ENCODE data around the gene CDK2AP2.
"Not testable (repeated sequence)": the region's sequence is repeated elsewhere in the genome, so short reads cannot be mapped to it uniquely, and the experiment has no call there.

The CDK2AP2 gene

GRCh38 chr11:67489203-67489884 lies 18.6 kb downstream of the CDK2AP2 start:
- no peak for DNase-seq

GRCh38 chr11:67486481-67487195 lies 21.3 kb downstream of the CDK2AP2 start:
- no peak for DNase-seq

- DNase-seq, result not testable (repeated sequence)
These were observed 22.0 kb downstream of the CDK2AP2 start for GRCh38 chr11:67485873-67486361.

GRCh38 chr11:67484847-67485311 lies 23.1 kb downstream of the CDK2AP2 start:
- peak; percentile 80 to 82 for DNase-seq

GRCh38 chr11:67483831-67484665 lies 23.9 kb downstream of the CDK2AP2 start:
- no peak for DNase-seq

- peak; percentile 98 for DNase-seq
These were observed 24.8 kb downstream of the CDK2AP2 start, which contains the start of gene AIP for GRCh38 chr11:67482827-67483798. TSS of gene AIP (plus strand) at chr11:67483026. CDS start at chr11:67483159, 133 bp downstream.

GRCh38 chr11:67482275-67482826 lies 25.6 kb downstream of the CDK2AP2 start:
- peak; percentile 70 to 78 for DNase-seq

DNA sequence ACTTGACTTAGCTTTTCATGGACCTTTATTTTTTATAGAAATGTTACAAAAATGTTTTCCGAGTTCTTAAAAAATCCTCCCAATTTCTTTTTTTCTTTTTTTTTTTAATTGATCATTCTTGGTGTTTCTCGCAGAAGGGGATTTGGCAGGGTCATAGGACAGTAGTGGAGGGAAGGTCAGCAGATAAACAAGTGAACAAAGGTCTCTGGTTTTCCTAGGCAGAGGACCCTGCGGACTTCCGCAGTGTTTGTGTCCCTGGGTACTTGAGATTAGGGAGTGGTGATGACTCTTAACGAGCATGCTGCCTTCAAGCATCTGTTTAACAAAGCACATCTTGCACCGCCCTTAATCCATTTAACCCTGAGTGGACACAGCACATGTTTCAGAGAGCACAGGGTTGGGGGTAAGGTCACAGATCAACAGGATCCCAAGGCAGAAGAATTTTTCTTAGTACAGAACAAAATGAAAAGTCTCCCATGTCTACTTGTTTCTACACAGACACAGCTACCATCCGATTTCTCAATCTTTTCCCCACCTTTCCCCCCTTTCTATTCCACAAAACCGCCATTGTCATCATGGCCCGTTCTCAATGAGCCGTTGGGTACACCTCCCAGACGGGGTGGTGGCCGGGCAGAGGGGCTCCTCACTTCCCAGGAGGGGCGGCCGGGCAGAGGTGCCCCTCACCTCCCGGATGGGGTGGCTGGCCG lies 30.5 kb downstream of the CDK2AP2 start:
- DNase-seq, result not testable (repeated sequence)

DNA sequence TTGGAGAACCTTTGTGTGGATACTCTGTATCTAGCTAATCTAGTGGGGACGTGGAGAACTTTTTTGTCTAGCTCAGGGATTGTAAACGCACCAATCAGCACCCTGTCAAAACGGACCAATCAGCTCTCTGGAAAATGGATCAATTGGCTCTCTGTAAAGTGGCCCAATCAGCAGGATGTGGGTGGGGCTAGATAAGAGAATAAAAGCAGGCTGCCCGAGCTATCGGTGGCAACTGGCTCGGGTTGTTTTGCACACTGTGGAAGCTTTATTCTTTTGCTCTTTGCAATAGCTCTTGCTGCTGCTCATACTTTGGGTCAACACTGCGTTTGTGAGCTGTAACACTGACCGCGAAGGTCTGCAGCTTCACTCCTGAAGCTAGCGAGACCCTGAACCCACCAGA lies 31.3 kb downstream of the CDK2AP2 start:
- not testable (repeated sequence) for DNase-seq

DNA sequence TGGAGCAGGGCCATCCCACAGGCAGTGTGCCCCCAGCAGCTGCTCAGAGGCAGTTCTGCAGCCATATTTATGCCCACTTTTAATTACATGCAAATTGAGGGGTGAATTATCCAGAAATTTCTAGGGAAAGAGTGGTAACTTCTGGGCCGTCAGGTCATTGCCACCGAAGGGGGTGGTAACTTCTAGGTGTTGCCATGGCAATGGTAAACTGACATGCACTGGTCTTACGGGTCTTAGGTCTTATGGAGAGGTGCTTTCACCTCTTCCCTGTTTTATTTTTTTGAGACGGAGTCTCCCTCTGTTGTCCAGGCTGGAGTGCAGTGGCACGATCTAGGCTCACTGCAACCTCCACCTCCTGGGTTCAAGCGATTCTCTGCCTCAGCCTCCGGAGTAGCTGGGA lies 35.1 kb downstream of the CDK2AP2 start:
- DNase-seq, result no peak

DNA sequence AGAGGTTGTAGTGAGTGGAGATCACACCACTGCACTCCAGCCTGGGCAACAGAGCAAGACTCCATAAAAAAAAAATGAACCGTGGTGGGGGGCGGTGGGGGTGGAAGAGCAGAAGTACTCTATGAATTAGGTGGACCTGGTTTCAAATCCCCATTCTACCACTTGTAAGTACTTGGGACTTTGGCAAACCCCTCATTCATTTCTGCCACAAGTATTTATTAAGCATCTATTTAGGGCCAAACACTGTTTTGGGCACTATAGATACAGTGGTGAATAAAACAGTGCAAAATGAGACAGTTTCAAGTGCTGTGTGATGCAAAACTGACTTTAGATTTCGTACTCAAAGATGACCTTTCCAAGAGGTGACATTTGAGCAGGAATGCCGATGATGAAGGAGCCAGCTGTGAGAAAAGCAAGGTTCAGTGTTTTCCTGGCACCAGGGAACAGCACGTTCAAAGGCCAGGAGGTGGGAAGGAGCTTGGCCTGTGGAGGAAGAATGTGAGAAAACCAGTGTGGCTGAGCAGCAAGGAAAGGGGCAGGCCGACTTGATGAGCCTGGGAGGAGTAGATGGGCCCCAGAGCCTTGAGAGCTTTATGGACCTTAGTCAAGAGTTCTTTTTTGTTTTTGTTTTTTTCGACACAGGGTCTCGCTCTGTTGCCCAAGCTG lies 37.5 kb downstream of the CDK2AP2 start:
- DNase-seq, result no peak

- DNase-seq, result no peak
These were observed 38.5 kb downstream of the CDK2AP2 start for GRCh38 chr11:67469508-67469811.

- peak; percentile 79 to 85 for DNase-seq
These were observed 39.0 kb downstream of the CDK2AP2 start, which contains the start of gene TMEM134 for GRCh38 chr11:67468759-67469507. TSS of gene TMEM134 (minus strand) at chr11:67469251. CDS start at chr11:67469192, 59 bp downstream.

GRCh38 chr11:67468456-67468758 lies 39.6 kb downstream of the CDK2AP2 start:
- DNase-seq, result no peak

DNA sequence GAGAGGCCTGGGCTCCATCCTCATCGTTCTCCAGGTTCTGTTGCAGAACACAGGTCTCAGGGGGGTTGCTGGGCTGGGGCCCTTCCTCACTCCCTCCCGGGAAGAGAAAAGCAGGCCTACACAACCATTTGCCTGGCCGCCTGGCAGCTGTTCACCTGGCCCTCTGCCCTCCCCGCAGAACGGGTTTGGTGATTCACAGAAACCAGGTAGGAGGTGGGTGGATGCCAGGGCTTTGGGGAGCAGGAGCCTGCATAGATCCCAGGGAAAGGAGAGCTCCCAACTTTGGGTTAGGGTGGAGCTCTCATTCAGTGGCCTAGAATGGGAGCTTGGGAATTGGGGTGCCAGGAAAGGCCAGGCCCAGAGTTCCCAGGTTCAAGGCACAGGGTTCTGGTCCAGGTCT lies 39.9 kb downstream of the CDK2AP2 start:
- no peak for DNase-seq

DNA sequence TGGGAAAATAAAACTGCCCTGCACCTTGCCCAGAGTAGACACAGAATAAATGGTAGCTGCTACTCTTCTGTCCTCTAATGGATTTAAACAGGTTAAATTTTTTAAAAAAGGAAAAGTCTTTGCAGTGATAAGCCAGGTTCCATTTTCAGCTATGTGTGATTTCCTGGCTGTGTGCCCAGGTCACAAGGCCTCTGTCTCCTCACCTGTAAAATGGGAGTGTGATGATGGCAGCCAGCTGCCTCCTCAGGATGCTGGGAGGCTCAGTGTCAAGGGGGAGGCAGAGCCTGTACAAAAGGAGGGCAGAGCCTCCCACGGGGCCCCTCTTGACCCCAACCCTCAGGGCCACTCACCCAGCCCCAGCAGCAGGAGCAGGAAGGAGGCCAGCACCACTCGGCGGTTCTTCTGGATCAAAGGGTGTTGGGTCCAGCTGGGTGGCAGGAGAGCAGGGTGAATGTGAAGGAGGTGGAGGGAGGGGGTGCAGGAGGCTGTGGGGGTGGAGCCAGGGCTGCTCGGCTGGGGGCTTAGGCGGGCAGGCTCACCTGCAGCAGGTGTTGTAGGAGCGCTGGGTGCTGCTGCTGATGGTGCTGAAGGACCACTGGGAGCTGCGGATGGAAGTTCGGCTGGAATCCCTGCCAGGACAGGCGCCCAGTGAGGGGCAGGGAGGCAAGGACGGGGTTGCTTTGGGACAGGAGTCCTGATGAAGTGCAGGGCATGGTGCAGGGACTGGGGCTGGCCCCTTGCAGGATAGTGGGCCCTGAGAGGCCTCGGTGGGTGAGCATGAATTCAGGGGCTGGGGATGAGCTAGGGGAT lies 40.8 kb downstream of the CDK2AP2 start:
- no peak for DNase-seq

DNA sequence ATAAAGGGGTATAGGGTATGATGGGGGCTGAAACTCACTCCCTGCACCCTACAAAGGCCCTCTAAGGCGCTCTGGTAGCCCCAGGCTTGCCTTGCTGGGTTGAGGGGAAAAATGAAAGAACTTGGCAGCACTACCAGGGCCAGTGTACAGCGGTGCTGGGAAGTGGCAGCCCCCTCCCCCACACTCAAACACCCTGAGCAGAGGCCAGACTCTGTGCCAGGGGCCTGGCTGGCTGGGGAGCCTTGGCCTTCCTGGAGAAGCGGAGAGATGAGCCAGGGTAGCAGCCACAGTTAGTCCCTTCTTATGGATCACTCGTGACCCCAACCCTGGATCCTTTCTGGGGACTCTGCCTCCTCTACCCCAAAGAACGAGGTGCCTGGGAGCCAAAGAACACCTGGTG lies 41.6 kb downstream of the CDK2AP2 start:
- DNase-seq, result no peak

DNA sequence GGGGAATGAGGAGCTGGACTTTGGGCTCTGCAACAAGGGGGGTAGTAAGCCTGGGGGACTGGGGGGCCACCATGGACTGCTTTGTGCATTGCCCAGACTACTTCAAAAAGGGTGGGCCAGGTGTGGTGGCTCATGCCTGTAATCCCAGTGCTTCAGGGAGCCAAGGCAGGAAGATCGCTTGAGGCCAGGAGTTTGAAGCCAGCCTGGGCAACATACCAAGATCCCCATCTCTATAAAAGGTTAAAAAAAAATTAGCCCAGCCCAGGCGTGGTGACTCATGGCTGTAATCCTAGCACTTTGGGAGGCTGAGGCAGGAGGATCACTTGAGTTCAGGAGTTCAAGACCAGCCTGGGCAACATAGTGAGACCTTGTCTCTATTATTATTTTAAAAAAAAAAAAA lies 42.4 kb downstream of the CDK2AP2 start:
- DNase-seq, result not testable (repeated sequence)

DNA sequence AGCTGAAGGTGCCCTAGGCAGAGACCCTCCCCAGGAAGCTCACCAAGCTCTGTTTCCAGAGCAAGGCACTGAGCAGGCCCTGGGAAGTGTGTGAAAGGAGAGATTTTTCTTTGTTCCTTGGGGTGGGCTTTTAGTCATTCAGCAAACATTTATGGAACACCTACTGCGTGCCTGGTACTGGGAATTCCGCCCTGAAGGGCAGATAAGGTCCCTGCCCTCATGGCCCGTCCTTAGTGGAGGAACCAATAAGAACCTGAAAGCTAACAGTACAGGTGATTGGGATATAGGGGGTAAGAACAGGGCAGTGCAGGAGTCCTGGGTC lies 42.8 kb downstream of the CDK2AP2 start:
- DNase-seq, result no peak

All from Kasumi-1 (cell line).